Activated T-cell treated with anti-CD3 and anti-CD28 coated beads, Interleukin-2, amount 50 U/mL, for 4 hours (primary cell): ENCODE data around the gene ASS1. TPM values are rescaled to one million over a fixed set of nuclear protein-coding genes. Genes with fewer than 3 reads are reported as not detected.
"Not testable (repeated sequence)": the region's sequence is repeated elsewhere in the genome, so short reads cannot be mapped to it uniquely, and the experiment has no call there.

ENCODE experiments used
- ATAC-seq, 2 donors: fragments of 200-7000 bp; cut with Tn5 transposase; one replicate each; pipeline ENCODE4 v1.10.0; 2021
- DNase-seq: peaks from one replicate; pipeline ENCODE4 v3.0.0-alpha.2; 2020
- H3K27me3 Mint-ChIP-seq: one replicate; pipeline ENCODE4 v1.8.0; 2021; ENCODE audit warnings: low read depth, mixed read lengths
- H3K36me3 Mint-ChIP-seq: one replicate; pipeline ENCODE4 v1.8.0; 2022; ENCODE audit warnings: mixed read lengths; ENCODE audit not compliant: insufficient read depth
- H3K4me1 Mint-ChIP-seq: one replicate; pipeline ENCODE4 v1.8.0; 2021; ENCODE audit warnings: low read depth, mixed read lengths
- H3K4me3 Mint-ChIP-seq: one replicate; pipeline ENCODE4 v1.8.0; 2021; ENCODE audit warnings: mild to moderate bottlenecking, moderate library complexity, mixed read lengths
- H3K9me3 Mint-ChIP-seq: one replicate; pipeline ENCODE4 v1.8.0; 2021; ENCODE audit warnings: mixed read lengths
- total RNA-seq, 3 donors: library from RNA; stranded (reverse); gene quantifications; one replicate each; pipeline ENCODE4 v1.2.1, GENCODE V29; 2021

ASS1 gene
- total RNA-seq, result 1 to 10 TPM; 1.4 to 2.6 (median 2.6) TPM

DNA sequence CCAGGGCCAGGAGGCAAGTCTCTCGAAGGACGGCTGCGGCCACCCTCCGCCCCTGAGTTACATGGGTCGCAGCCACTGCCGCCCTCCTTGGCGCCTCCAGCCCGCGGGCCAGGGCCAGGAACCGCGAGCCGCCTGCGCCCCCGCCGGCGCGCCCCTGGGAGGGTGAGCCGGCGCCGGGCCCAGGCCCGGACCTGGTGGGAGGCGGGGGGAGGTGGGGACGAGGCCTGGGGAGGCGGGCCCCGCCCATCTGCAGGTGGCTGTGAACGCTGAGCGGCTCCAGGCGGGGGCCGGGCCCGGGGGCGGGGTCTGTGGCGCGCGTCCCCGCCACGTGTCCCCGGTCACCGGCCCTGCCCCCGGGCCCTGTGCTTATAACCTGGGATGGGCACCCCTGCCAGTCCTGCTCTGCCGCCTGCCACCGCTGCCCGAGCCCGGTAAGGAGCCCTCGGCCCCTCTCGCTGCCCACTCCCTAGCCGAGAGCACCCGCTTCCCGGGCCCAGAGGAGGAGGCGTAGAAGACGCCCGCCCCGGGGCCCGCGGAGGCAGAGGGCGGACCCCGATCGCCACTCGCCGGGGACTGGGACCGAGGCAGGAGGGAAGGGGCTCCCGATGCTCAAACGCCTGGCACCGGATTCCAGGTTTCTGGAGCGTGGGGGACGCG lies at the start of gene ASS1:
TSS of gene ASS1 (plus strand) at position 397 of the 657 bp plus-strand sequence. CDS start 7,268 bp downstream, outside the sequence.
- Mint-ChIP-seq H3K36me3 (no peaks in the 10 kb centered on the region), H3K4me1 (peaks cover 3% of the 10 kb centered on the region), H3K4me3 (peak within 1 kb of the TSS; percentile 45), H3K27me3 (peaks cover 36% of the 10 kb centered on the region), H3K9me3 (peaks cover 13% of the 10 kb centered on the region)
- DNase-seq (peak; percentile 51), ATAC-seq (peak; percentile 79 to 91)

DNA sequence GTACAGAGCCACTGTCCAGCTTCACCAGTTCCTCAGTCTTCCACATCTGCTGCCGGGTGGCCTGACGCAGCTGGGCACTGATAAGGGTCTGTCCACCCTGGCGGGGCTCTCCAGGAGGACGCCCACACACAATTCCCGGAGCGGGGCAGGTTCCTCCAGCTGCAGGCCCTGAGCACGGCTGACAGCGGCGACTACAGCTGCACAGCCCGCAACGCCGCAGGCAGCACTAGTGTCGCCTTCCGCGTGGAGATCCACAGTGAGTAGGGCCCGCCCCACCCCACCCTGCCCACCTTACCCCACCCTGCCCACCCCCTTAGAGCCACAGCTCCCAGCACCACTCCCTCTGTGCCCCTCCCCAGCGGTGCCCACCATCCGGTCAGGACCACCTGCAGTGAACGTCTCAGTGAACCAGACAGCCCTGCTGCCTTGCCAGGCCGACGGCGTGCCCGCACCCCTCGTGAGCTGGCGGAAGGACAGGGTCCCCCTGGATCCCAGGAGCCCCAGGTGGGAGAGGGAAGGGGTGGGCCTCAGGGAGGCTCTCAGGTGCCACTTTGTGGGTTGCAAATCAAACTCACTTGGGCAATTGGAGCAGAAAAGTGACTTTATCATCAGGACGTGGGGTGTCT lies 48.8 kb upstream of the ASS1 start:
- DNase-seq (no peak), ATAC-seq (no peak)
- Mint-ChIP-seq H3K4me3 (no peak overlapping the region), H3K4me1 (no peaks in the 10 kb centered on the region), H3K36me3 (no peaks in the 10 kb centered on the region), H3K9me3 (no peaks in the 10 kb centered on the region), H3K27me3 (peaks cover 6% of the 10 kb centered on the region)

DNA sequence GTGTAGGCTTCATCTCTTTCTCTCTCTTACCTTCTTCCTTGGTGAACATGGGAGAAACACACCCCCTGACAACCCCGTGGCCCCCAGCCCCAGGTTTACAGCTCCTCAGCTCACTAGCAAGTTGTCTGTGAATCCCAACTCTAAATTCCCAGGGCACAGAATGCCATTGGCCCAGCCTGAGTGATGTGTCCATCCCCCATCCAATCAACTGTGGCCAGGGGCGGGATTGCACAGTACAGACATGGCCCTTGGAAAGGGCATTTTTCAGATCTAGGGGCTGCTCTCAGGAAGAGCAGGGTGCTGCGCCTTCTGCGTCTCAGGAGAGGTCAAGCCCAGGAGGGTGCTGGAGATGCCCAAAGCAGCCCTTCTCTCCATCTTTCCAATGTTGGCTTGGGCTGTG lies 48.2 kb upstream of the ASS1 start:
- peaks cover 6% of the 10 kb centered on the region for H3K27me3 Mint-ChIP-seq
- no peak for ATAC-seq
- H3K36me3 Mint-ChIP-seq, result no peaks in the 10 kb centered on the region
- H3K9me3 Mint-ChIP-seq, result no peaks in the 10 kb centered on the region
- DNase-seq, result no peak
- H3K4me3 Mint-ChIP-seq, result no peak overlapping the region
- H3K4me1 Mint-ChIP-seq, result no peaks in the 10 kb centered on the region

DNA sequence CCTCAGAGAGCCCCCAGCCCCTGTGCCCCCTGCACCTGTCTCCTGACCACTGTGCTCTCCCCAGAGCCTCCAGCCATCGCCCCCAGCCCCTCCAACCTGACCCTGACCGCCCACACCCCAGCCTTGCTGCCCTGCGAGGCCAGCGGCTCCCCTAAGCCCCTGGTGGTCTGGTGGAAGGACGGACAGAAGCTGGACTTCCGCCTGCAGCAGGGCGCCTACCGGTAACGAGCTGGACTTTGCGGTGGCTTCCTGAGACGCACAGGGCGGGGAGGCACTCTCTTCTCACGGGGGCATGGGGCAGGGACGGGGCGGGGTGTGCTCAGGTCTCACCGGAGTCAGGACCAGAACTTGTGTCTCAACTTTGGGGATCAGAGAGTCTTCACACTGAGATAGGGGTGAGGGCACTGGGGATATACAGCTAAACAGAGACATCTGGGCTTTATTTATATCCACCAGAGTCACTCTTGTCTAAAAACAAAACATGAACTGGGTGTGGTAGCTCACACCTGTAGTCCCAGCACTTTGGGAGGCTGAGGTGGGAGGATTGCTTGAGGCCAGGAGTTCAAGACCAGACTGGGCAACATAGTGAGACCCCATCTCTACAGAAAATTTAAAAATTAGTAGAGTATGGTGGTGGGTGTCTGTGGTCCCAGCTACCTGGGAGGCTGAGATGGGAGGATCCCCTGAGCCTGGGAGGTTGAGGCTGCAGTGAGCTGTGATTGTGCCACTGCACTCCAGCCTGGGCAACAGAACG lies 46.1 kb upstream of the ASS1 start:
- no peak overlapping the region for H3K4me3 Mint-ChIP-seq
- no peak for DNase-seq
- no peaks in the 10 kb centered on the region for H3K4me1 Mint-ChIP-seq
- H3K36me3 Mint-ChIP-seq, result no peaks in the 10 kb centered on the region
- H3K9me3 Mint-ChIP-seq, result no peaks in the 10 kb centered on the region
- ATAC-seq, result no peak
- H3K27me3 Mint-ChIP-seq, result peaks cover 8% of the 10 kb centered on the region

DNA sequence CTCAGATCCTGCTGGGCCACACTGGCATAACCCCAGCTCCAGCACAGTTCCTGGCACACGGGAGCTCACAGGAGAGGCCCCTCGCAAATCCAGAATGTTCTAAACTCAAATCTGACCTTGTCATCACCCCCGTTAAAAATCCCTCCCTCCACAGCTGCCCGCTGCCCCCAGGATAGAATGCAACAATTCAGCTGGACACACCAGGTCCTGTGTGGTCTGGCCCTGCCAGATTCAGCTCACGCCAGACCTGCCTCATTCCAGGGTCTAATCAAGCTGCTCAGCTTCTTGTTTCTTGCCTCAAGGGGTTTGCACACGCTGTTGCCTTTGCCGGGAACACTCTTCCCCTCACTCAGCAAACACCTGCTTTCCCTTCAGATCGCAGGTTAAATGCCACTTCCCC lies 45.0 kb upstream of the ASS1 start:
- Mint-ChIP-seq H3K27me3 (peaks cover 8% of the 10 kb centered on the region), H3K36me3 (no peaks in the 10 kb centered on the region), H3K4me3 (no peak overlapping the region), H3K9me3 (no peaks in the 10 kb centered on the region), H3K4me1 (no peaks in the 10 kb centered on the region)
- ATAC-seq, result no peak
- DNase-seq, result no peak

DNA sequence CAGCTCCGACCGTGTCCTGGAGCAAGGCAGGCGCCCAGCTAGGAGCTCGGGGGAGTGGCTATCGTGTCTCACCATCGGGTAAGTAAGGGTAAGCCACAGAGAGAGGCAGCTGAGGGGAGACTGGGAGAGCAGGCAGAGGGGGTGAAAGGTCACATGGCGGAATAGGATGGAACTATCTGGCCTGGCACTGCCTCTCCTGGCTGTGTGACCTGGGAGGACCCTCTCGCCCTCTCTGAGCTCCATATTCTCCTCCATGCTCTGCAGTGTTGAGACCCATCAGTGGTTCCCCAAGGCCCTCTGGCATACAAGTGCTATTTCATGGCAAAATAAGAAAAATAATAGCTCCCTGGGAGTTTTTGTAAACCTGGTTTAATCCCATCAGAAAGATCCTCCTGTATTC lies 43.9 kb upstream of the ASS1 start:
- Mint-ChIP-seq H3K27me3 (peaks cover 8% of the 10 kb centered on the region), H3K4me3 (no peak overlapping the region), H3K36me3 (no peaks in the 10 kb centered on the region), H3K9me3 (no peaks in the 10 kb centered on the region), H3K4me1 (no peaks in the 10 kb centered on the region)
- ATAC-seq (no peak), DNase-seq (no peak)

DNA sequence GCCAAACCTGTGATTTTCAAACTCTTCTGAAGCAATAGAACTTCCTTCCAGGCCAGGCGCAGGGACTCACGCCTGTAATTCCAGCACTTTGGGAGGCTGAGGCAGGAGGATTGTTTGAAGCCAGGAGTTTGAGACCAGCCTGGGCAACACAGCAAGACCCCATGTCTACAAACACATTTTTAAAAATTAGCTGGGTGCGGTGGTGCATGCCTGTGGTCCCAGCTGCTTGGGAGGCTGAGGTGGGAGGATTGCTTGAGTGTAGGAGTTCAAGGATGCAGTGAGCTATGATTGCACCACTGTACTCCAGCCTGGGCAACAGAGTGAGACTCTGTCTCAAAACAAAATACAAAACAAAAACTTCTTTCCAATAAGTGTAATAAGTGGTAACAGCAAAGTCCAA lies 43.0 kb upstream of the ASS1 start:
- ATAC-seq, H3K27me3 Mint-ChIP-seq, H3K4me1 Mint-ChIP-seq, H3K9me3 Mint-ChIP-seq, H3K36me3 Mint-ChIP-seq, DNase-seq, H3K4me3 Mint-ChIP-seq: not testable (repeated sequence)

DNA sequence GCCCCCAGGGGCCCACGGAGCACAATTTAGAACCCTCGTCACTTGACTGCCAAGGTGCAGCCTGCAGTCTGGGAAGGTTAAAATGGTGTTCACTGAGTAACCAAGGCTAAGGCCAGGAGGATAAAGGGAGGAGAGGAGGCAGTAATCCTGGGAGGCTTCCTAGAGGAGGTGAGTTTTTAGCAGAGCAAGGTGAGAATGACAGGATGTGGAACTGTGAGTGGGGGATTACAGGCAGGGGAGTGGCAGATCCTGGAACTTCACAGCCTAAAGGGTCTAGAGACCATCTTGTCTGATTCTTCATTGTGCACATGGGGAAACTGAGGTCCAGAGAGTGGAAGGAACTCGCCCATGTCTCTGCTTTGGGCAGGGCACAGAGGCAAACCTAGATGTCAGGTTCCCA lies 42.5 kb upstream of the ASS1 start:
- Mint-ChIP-seq H3K36me3 (no peaks in the 10 kb centered on the region), H3K4me3 (no peak overlapping the region), H3K27me3 (peaks cover 2% of the 10 kb centered on the region), H3K9me3 (no peaks in the 10 kb centered on the region), H3K4me1 (no peaks in the 10 kb centered on the region)
- no peak for ATAC-seq
- DNase-seq, result no peak

DNA sequence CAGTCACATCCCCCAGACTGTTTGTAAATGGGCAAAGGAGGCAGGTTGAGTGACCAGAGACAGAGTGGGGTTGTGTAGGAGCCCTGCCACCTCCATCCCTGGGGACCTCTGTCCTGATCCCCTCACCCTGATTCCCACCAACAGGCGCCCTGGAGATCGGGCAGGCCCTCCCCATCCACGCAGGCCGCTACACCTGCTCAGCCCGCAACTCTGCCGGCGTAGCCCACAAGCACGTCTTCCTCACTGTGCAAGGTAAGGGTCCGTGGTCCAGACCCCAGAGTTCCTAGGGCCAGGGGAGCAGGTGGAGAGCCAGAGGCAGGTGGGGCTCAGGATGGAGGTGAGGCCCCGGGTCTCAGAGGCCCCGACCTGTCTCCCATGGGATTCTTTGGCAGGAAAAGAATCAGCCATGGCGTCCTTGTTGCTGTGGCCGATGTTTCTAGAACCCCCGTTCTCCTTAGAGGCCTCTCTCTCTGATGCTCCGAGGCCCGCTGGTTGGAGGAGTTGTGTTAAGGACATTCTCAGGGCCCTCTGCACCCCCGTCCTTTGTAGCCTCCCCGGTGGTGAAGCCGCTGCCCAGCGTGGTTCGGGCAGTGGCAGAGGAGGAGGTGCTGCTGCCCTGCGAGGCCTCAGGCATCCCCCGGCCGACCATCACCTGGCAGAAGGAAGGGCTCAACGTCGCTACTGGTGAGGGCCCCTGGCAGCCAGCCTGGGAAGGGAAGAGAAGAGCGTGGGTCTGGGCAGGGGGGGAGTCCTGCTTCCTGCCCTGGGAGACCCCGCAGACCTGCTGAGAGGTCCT lies 41.9 kb upstream of the ASS1 start:
- Mint-ChIP-seq H3K9me3 (no peaks in the 10 kb centered on the region), H3K4me1 (no peaks in the 10 kb centered on the region), H3K4me3 (no peak overlapping the region), H3K27me3 (peaks cover 2% of the 10 kb centered on the region), H3K36me3 (no peaks in the 10 kb centered on the region)
- DNase-seq (no peak), ATAC-seq (no peak)

DNA sequence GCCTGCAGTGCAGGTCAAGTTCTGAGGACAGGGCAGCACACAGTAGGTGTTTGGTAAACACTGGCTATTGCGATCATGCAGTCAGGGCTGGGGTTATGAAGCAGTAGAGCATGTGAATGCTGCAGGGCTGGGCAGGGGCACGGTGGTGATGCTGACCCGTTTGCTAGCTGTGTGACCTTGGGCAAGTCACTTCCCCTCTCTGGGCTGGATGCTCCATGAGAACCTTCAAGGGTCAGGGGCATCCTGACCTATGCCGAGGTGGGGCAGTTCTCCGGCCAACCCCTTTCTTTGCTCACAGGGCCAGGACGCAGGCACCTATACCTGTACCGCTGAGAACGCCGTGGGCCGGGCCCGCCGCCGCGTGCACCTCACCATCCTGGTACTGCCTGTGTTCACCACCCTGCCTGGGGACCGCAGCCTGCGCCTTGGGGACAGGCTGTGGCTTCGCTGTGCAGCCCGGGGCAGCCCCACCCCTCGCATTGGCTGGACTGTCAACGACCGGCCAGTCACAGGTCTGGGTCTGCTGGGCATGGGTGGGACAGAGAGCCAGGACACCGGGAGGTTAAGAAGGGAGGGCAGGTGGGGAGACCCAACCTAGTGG lies 39.0 kb upstream of the ASS1 start:
- H3K36me3 Mint-ChIP-seq, result no peaks in the 10 kb centered on the region
- H3K27me3 Mint-ChIP-seq, result peaks cover 2% of the 10 kb centered on the region
- no peaks in the 10 kb centered on the region for H3K4me1 Mint-ChIP-seq
- H3K4me3 Mint-ChIP-seq, result no peak overlapping the region
- ATAC-seq (no peak), DNase-seq (no peak)
- no peaks in the 10 kb centered on the region for H3K9me3 Mint-ChIP-seq

DNA sequence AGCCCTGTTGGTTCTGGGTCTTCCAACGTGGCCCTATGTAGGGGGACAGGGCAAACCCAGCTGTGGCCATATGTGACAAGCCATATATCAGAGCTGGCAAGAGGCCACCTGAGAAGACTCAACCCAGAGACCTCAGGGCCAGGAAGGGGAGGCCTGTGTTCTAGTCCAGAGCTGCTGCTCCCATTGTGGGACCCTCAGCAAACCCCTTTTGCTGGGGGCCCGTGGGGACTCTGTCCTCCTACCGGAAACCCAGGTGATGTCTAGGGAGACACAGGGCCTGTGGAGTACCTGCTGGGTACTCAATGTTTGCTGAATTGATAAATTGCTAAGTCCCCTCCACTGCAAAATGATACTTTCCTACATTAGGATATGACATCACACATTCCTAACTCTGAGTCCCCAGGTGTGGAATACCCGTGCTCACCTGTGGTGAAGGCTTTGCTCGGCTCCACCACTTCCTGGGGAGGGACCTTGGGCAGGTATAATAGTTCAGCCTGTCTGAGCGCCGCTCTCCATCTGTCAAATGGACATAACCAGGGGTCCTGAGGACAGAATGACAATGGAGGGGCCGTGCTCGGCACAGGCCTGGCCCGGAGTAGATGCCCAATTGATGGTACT lies 38.4 kb upstream of the ASS1 start:
- Mint-ChIP-seq H3K4me3 (no peak overlapping the region), H3K27me3 (peaks cover 2% of the 10 kb centered on the region), H3K9me3 (no peaks in the 10 kb centered on the region), H3K4me1 (no peaks in the 10 kb centered on the region), H3K36me3 (no peaks in the 10 kb centered on the region)
- no peak for ATAC-seq
- DNase-seq, result no peak

DNA sequence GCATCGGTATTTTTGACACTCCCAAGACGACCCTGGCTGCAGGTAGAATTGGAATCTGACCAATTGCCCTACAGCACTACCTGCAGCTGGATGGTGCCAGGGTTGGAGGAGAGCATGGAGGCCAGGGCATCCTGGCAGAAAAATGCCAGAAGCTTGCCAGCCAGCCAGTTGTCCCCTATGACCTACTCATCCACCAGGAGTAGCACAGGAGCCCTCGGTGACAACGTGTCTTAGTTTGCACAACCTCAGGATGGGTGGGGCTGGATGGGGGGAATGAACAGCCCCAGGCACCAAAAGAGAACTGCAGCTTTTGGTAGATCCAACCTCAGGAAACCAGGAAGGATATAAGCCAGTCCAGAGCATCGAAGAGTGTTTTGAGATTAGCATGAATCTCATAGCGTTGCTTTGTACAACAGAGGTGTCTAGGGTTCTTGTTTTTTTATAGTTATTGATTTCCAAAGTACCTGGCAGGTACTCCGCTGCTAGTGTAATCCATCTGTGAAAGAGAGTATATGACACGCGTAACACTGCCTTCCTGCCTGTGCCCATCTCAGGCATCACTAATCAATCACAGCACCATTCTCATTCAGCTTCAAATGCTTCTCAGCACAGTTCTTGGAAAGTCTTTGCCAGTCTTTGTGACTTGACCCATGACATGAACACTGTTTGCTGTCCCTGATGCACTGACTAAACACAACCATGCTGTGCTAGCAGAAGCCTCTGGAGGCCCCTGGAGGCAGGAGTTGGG lies 36.7 kb upstream of the ASS1 start:
- no peaks in the 10 kb centered on the region for H3K27me3 Mint-ChIP-seq
- DNase-seq (no peak), ATAC-seq (no peak)
- no peaks in the 10 kb centered on the region for H3K9me3 Mint-ChIP-seq
- H3K4me3 Mint-ChIP-seq, result no peak overlapping the region
- H3K4me1 Mint-ChIP-seq, result no peaks in the 10 kb centered on the region
- no peaks in the 10 kb centered on the region for H3K36me3 Mint-ChIP-seq

DNA sequence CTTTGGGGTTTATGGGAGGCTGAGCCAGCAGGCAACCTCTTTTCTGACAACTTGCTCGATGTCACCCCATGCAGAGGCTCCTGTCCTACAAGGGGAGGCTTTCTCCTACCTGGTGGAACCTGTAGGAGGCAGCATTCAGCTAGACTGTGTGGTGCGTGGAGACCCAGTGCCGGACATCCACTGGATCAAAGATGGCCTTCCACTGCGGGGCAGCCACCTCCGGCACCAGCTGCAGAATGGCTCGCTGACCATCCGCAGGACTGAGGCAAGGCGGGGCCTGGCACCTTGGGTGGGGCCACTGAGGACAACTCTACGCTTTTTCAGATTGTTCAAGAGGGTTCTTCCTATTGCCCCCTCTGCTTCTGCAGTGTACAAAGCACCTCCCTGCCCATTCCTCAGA lies 36.1 kb upstream of the ASS1 start:
- Mint-ChIP-seq H3K4me3 (no peak overlapping the region), H3K27me3 (no peaks in the 10 kb centered on the region), H3K9me3 (no peaks in the 10 kb centered on the region), H3K36me3 (no peaks in the 10 kb centered on the region), H3K4me1 (no peaks in the 10 kb centered on the region)
- DNase-seq, result no peak
- ATAC-seq, result no peak
